GM20431 (cell line): ENCODE measurements around the gene C1orf210.

Experiments used
- in situ Hi-C: fragments of 300-500 bp; cut with MseI, MboI; formaldehyde crosslinking; loops from one replicate; pipeline ENCODE4 v1.15.0; 2020; ENCODE audit warnings: low sequenced_read_pairs; ENCODE audit not compliant: unreplicated experiment

Gene C1orf210

DNA sequence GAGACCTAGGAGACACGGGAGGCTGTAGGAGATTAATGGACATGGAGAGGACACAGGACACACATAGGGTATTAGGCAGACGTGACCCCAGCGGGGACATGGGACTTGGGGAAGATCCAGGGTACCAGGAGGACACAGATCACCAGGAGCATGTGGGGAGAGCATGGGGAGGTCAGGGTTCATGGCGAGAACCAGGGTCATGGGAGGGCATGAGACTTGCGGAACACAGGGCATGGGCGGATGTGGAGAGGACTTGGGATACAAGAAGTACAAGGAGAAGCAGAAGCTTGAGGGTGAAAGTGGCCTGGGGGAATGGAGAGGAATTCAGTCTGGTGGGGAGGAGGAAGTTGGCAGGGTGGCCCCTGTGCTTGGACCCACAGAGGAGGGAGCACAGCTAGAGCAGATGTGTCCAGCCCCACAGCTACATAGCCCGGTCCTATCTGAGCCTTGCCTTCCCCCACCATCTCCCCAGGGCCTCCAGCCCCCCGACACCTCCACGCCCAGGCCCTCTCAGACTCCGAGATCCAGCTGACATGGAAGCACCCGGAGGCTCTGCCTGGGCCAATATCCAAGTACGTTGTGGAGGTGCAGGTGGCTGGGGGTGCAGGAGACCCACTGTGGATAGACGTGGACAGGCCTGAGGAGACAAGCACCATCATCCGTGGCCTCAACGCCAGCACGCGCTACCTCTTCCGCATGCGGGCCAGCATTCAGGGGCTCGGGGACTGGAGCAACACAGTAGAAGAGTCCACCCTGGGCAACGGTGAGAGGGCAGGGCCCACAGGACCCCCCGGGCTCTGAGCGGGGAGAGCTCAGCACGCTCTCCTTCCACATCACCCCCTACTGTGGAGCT lies 27.5 kb upstream of the C1orf210 start:
- in situ Hi-C loops: no loop called here

DNA sequence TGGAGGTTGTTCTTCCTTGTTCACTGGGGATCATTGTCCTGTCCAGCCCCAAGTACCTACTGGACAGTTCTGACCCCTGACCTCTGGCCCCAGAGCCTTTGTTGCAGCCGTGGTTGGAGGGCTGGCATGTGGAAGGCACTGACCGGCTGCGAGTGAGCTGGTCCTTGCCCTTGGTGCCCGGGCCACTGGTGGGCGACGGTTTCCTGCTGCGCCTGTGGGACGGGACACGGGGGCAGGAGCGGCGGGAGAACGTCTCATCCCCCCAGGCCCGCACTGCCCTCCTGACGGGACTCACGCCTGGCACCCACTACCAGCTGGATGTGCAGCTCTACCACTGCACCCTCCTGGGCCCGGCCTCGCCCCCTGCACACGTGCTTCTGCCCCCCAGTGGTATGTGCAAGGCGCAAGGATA lies 26.8 kb upstream of the C1orf210 start:
- in situ Hi-C loops: no loop called here

DNA sequence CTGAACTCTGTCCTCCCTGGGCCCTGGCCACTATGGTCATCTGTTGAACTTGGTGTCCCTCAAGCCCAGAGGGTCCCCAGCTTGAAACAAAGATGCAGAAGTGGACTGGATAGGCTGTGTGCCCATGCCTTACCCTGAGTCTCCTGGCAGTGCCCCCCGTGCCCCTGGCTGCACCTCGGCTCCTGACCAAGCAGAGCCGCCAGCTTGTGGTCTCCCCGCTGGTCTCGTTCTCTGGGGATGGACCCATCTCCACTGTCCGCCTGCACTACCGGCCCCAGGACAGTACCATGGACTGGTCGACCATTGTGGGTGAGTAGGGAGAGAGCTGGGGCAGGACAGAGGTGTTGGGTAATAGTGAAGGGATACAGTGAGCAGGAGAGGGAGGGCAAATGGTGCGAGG lies 26.1 kb upstream of the C1orf210 start:
- in situ Hi-C loops: no loop called here

DNA sequence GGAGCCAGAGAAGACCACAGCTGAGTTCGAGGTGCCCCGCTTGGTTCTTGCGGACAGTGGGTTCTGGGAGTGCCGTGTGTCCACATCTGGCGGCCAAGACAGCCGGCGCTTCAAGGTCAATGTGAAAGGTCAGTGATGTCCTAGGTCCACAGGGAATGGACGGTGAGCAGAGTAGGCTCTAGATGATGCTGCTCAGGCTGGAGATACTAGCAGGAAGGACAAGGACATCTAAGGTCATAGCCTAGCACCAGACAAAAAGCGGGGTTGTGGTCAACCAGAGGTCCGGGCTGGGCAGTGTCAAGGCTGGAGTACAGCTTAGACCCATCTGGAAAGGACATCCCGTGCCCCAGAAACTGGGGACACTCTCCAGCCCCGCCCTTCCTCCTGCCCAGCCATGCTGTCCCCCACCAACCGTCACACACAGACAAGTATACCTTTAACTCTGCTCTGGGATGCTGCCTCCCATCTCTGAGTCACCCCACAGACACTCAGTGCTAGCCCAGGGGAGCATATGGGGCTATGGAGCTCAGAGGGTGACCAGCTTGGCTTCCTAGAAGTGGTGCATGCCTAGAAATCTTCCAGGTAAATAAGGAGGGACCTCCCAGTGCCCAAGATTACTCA lies 24.1 kb upstream of the C1orf210 start:
- in situ Hi-C loops: no loop called here

DNA sequence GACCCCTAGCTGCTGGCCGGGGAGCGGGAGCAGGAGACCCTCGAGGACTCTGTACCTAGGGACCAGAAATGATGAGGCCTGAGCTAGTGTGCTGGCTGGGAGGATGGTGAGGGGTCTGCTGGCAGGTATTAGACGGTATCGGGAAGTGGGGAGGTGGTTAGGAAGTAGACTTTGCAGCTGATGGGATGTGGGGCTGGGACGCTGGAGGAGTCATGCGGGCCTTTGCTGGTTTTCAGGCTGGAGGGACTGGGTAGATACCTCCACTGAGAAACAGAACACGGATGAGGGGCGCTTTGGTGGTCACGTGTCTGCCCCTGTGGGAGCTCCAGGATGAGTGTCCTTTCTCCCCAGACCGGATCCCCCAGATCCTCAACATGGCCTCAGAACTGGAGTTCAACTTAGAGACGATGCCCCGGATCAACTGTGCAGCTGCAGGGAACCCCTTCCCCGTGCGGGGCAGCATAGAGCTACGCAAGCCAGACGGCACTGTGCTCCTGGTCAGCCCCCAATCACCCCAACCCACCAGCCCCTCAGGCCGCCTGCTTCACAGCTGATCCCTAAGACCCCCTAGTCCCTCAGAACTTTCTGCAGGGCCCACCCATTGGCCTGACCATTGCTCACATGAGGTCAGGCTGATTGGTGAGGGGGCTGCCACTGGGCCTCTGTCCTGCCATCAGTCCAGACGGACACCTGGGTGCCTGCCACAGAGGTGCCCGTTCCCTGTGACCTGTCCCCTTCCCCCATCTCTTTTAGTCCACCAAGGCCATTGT lies 23.4 kb upstream of the C1orf210 start:
- in situ Hi-C loops: no loop called here

DNA sequence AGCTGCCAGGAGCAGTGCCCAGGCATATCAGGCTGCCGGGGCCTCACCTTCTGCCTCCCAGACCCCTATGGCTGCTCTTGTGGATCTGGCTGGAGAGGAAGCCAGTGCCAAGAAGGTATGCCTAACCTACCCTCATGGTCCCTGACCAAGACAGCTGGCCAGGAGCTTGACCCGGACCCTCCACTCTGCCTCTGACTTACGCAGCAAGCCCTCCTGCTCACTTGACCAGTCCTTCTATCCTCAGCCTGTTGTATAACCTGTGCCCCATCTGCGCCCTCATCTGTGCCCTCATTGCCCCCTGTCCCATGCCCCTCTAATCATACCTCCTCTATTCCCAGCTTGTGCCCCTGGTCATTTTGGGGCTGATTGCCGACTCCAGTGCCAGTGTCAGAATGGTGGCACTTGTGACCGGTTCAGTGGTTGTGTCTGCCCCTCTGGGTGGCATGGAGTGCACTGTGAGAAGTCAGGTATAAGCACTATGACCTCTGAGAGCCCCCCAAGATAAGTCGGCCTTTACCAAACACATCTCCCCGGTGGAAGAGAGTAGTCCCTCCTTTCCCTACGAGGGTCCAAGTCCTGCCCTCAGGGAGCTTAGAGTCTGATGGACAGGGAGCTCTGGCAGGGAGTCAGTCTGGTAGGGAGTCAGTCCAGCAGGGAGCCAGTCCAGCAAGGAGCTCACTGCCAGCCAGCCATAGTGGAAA lies 22.2 kb upstream of the C1orf210 start:
- in situ Hi-C loops: no loop called here

DNA sequence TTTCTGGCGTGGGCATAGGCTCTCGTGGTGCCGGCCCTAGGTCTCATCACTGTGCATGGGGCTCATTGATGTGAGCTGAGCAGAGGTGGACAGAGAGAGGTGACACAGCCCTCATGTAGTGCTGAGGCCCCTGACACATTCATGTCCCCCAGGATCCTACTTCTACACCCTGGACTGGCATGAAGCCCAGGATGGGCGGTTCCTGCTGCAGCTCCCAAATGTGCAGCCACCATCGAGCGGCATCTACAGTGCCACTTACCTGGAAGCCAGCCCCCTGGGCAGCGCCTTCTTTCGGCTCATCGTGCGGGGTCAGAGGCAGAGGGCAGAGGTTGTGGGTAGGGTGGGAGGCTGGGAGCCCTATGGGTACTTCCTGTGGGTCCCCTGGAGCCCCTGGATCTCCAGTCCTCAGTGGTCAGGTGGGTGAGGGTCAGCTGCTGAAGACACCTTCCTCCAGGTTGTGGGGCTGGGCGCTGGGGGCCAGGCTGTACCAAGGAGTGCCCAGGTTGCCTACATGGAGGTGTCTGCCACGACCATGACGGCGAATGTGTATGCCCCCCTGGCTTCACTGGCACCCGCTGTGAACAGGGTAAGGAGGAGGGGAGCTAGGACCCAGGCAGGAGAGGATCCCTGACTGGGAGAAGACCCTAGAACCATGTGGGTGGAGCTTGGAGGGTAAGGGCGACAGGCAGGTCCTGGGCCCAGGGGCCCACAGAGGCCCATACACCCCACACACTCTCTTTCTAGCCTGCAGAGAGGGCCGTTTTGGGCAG lies 21.5 kb upstream of the C1orf210 start:
- in situ Hi-C loops: no loop called here

DNA sequence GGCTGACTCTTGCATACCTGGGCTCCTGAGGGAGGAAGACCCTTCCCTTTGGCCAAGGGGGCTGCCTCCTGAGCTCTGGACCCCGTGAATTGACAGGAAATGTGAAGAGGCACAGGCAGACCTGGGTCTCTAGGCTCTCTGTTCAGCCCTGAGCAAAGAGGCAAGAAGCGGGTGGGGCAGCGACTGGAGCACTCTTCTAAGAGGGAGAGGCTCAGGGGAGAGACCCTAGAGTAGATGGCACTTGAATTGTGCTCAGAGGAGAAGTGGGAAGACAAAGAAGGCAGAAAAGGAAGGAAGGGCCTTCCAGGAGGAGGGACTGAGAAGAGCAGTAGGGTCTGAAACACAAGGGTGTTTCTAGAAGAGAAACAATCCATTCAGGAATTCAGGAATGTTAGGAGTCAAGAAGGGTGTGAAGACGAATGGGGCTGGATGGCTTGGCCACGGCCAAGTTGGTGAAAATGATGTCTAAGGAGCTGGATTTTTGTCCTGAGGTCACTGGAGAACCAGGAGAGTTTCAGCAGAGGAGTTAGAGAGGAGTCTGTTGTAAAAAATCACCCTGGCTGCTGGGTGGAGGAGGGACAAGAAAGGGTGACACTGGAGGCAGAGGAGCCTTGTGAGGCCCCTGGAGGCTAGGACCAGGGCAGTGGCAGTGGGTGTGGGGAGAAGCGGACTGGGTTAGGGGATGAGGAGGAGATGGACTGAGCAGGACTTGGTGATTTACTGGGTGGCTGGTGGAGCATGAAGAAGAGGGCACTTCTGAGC lies 20.7 kb upstream of the C1orf210 start:
- in situ Hi-C loops: no loop called here

DNA sequence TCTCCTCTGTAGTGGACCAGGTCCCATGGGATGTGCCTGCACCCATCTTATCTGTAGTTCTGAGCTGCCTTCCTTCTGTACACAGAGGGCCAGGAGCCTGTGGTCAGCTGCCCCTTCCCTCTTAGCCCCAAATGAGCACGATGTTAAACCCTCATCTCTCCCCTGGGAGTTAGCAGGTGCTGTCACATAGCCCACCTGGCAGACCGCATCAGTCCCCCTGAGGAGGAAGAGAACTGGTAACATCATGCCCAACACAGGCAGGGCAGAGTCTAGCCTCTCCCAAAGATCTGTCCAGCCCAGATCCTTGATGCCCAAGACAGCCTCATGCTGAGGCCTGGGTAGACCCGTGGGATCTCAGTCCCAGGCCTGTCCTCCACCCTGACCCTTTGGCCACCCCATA lies 20.1 kb upstream of the C1orf210 start:
- in situ Hi-C loops: no loop called here

DNA sequence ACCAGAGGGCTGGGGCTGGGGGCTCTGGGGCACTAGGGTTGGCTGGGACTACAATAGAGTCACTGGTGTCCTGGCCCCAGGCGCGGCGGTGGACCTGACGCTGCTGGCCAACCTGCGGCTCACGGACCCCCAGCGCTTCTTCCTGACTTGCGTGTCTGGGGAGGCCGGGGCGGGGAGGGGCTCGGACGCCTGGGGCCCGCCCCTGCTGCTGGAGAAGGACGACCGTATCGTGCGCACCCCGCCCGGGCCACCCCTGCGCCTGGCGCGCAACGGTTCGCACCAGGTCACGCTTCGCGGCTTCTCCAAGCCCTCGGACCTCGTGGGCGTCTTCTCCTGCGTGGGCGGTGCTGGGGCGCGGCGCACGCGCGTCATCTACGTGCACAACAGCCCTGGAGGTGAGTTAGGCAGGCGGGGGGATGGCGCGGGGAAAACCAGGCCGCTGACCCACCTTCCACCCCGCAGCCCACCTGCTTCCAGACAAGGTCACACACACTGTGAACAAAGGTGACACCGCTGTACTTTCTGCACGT lies 19.5 kb upstream of the C1orf210 start:
- in situ Hi-C loops: no loop called here

DNA sequence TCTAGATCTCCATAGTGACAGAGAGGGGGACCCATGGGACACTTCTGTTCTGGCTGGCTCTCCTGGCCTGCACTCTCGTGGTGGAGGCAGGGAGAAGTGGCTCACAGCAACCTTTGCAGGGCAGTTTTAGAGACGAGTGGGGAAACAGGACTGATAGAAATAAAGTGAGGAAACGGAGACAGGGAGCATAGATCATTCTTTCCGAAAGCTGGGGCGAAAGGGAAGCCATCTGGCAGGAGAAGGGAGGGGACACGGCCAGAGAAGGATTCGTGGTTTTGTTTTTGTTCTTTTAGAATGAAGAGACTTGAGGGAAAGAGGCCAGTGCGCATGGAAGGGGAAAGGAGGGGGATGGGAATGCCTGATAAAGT lies 18.9 kb upstream of the C1orf210 start:
- in situ Hi-C loops: no loop called here

DNA sequence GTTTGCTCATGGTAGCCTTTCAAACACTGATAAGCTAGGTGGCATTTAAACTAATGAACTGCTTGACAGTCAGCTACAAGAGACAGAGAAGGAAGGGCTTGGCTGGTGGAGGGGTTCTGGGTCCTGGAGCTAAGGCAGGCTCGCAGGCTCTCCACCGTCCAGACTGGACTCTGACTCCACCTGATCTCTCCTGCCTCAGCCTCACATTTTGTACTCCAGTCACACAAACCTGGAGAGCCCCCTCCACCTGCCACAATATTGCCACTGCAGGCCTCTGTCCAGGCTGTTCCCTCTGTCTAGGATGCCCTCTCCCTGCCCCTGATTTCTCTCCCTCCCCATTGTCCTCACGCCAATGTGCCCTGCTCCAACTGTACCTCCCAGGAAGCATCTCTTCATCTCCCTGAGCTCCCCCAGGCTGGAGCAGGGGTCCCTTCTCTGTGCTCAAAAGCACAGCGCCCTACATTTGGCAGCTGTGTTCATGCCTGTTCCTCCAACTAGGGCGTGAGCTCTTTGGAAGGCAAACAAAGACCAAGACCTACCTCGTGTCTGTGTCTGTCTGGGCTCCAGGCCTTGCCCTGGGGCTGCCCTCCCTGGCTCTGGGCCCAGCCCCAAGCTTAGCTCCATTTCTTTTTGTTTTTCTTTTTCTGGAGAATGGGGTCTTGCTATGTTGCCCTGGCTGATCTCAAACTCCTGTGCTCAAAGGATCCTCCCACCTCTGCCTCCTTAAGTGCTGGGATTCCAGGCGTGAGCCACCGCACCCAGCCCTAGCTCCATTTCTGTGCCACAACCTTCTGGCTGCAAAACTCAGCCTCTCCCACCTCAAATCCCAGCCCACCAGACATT lies 18.3 kb upstream of the C1orf210 start:
- in situ Hi-C loops: no loop called here

DNA sequence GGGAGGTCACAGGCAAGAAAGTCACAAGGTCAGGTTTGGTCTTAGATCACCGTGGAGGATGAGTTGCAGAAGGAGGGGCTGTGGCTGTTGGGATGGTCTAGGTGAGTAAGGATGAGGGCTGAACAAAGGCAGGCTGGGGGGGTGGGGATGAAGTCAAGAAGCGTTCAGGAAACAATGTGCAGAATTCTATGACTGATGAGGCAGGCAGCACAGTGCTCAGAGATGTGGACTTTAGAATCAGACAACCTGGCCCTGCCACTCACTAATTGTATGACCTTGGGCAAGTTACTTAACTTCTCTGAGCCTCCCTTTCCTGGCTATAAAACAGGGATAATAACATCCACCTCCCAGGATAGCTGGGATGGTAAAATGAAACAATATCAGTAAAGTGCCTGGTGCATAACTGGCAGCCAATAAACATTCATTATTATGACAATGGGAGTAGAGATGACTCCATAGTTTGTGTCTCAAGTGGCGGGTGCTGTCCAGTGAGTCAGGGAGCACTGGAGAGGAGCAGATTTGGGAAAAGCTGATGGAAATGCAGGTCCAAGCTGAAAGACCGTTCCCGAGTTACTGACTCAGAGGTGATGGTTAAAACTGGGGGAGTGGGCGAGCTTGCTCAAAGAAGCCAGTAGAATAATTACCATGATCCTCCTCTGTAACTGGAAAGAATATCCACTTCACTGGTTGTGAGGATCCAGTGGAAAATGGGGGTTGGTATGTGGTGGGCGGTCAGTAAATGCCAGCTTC lies 17.5 kb upstream of the C1orf210 start:
- in situ Hi-C loops: no loop called here

DNA sequence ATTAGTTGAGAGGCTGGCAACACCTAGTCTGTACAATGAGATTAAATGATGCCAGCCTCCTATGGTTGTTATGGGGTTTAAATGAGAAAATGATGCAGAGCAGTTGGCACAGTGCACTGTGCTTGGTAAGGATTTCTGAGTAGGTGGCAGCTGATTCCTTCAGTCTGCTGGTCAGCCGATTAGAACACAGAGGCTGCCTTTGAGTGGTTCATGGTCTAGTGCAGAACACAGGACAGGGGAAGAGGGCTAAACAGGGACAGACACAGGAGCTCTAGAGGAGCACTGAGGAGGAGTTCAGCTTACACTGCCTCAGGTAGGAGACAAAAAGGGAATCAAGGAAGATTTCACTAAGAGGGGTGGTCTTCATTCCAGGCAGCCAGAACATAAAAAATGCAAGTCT lies 16.8 kb upstream of the C1orf210 start:
- in situ Hi-C loops: no loop called here

DNA sequence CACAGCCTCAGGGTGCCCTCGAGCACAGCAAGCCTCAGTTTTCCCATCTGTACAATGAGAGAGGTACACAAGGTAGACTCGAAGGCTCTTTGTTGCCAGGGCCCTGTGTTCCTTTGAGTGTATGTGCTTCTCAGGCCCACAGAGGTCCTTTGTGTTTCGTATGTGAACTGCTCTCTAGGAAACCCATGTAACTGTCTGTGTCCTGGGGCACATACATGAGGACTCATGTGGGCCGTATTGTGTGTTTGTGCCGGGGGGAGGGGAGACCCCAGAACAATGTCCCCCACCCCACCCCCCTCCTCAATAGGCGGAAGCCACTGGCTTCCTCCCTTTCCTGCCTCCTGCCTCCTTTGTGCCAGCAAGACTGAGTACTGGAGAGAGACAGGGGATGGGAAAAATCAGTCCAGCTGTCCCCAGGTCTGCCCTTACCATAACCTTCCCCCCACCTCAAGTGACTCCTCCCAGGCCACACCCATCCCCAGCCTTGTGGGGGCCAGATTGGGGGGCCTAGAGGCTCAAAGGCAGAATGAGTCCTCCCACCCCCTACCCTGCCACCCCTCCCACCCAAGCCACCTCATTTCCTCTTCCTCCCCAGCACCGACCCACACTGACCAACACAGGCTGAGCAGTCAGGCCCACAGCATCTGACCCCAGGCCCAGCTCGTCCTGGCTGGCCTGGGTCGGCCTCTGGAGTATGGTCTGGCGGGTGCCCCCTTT lies 15.2 kb upstream of the C1orf210 start, which contains the start of gene TIE1:
TIE1 (plus strand) TSS at position 605 of the 717 bp plus-strand sequence; CDS start at position 695, 90 bp downstream.
- in situ Hi-C loops: no loop called here

DNA sequence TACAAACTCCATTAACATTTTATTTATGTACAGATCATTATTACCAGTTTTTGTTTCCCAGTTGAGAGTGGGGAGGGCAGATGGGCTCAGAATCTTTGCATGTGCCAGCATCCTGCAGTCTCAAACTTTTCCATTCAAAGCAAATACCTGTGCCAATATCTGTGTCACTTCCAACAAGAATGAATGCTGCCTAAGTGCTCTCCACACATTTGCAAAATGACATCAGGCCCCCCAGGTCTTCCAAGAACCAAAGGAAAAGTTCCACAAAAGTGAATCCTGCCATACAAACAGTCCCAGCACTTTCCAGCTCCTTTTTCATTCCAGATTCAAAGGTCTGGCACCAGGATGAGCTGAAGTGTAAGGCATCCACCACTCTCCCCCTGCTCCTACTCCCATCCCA lies 13.7 kb upstream of the C1orf210 start:
- in situ Hi-C loops: no loop called here

DNA sequence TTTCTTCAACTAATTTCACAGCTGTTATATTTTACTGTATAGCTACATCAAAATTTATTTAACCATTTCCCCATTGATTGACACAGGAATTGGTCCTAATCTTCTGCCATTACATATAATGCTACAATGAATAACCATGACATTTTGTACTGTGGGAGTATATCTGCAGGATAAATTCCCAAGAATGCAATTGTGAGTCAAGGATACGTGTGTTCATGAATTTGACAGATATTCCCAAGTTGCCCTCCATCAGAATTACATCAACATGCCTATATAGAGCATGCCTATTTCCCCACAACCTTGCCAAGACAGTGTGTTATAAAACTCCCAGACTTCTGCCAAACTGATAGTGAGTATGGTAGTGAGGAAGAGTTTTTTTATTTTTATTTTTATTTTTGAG lies 12.7 kb upstream of the C1orf210 start:
- in situ Hi-C loops: no loop called here
